Endothelial cell (in vitro differentiated cells): ENCODE measurements around the gene GCN1. TPM values are rescaled to one million over a fixed set of nuclear protein-coding genes. Genes with fewer than 3 reads are reported as not detected.
A peak's percentile ranks its signal among the peaks of the same experiment; 100 is the strongest.

Experiments used
- DNase-seq: peaks from one replicate; pipeline ENCODE4 v3.0.0; 2021; ENCODE audit warnings: low spot score
- H3K27ac Mint-ChIP-seq: one replicate; pipeline ENCODE4 v1.8.0; 2021; ENCODE audit warnings: mixed read lengths, inconsistent platforms; ENCODE audit not compliant: unreplicated experiment
- H3K27me3 Mint-ChIP-seq: one replicate; pipeline ENCODE4 v1.8.0; 2021; ENCODE audit warnings: mild to moderate bottlenecking, moderate library complexity, mixed read lengths, inconsistent platforms; ENCODE audit not compliant: unreplicated experiment
- H3K36me3 Mint-ChIP-seq: one replicate; pipeline ENCODE4 v1.8.0; 2021; ENCODE audit warnings: mild to moderate bottlenecking, low read depth, mixed read lengths, inconsistent platforms; ENCODE audit not compliant: unreplicated experiment
- H3K4me1 Mint-ChIP-seq: one replicate; pipeline ENCODE4 v1.8.0; 2021; ENCODE audit warnings: mild to moderate bottlenecking, mixed read lengths, inconsistent platforms; ENCODE audit not compliant: unreplicated experiment
- H3K4me3 Mint-ChIP-seq: one replicate; pipeline ENCODE4 v1.8.0; 2021; ENCODE audit warnings: mild to moderate bottlenecking, mixed read lengths, inconsistent platforms; ENCODE audit not compliant: unreplicated experiment
- H3K9me3 Mint-ChIP-seq: one replicate; pipeline ENCODE4 v1.8.0; 2021; ENCODE audit warnings: mixed read lengths, inconsistent platforms; ENCODE audit not compliant: unreplicated experiment
- total RNA-seq: library from RNA; stranded (reverse); fragmentation: NEBNext Ultra II Directional; extraction: Animal tissue kit (Norgen Biotek cat#: 25700); gene quantifications from one replicate; pipeline ENCODE4 v1.2.1, GENCODE V29; 2021; ENCODE audit not compliant: unreplicated experiment
- TF ChIP-seq, protein P1 (sequence below): fragments of 200-600 bp; sonication (generic); IDR thresholded peaks from one replicate; pipeline ENCODE4 v1.5.0; 2021; ENCODE audit warnings: antibody characterized with exemption; ENCODE audit not compliant: unreplicated experiment

GCN1 gene
- total RNA-seq, 1 donor from 2014 or later, result 54.0 TPM

DNA sequence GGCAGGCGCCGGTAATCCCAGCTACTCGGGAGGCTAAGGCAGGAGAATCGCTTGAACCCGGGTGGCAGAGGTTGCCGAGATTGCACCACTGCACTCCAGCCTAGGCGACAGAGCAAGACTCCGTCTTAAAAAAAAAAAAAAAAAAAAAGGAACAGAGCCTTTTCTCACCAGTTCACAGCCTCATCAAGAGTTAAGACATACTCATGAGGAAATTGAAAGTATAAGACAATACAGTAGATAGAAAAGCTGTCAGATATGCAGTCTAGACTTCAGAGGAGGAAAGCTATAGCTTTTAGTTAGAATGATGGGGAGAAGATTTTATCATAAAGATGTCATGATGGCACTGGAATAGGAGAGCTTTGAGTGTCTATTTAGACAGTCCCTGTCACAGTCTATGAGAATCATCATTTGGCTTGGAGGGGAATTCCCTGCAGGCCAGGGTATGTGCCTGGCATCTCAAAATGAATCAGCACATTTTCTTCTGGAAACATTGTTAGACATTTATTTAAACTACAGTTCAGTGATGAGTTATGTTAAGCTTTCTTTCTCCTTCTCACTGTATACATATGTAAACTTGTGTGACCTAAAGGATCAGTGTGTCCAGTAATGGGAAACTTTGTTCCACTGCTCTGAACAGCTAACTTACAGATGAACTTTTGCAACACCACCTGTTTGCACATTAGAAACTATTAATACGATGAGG is 75.1 kb downstream of the GCN1 start:
- TF ChIP-seq, protein P1, sequence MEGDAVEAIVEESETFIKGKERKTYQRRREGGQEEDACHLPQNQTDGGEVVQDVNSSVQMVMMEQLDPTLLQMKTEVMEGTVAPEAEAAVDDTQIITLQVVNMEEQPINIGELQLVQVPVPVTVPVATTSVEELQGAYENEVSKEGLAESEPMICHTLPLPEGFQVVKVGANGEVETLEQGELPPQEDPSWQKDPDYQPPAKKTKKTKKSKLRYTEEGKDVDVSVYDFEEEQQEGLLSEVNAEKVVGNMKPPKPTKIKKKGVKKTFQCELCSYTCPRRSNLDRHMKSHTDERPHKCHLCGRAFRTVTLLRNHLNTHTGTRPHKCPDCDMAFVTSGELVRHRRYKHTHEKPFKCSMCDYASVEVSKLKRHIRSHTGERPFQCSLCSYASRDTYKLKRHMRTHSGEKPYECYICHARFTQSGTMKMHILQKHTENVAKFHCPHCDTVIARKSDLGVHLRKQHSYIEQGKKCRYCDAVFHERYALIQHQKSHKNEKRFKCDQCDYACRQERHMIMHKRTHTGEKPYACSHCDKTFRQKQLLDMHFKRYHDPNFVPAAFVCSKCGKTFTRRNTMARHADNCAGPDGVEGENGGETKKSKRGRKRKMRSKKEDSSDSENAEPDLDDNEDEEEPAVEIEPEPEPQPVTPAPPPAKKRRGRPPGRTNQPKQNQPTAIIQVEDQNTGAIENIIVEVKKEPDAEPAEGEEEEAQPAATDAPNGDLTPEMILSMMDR, result no peak
- Mint-ChIP-seq H3K9me3 (no peaks in the 10 kb centered on the region), H3K4me3 (no peak overlapping the region), H3K4me1 (peaks cover 45% of the 10 kb centered on the region), H3K27ac (peak overlapping the region; percentile 37), H3K36me3 (peaks cover 23% of the 10 kb centered on the region), H3K27me3 (peaks cover 19% of the 10 kb centered on the region)
- DNase-seq, result no peak

DNA sequence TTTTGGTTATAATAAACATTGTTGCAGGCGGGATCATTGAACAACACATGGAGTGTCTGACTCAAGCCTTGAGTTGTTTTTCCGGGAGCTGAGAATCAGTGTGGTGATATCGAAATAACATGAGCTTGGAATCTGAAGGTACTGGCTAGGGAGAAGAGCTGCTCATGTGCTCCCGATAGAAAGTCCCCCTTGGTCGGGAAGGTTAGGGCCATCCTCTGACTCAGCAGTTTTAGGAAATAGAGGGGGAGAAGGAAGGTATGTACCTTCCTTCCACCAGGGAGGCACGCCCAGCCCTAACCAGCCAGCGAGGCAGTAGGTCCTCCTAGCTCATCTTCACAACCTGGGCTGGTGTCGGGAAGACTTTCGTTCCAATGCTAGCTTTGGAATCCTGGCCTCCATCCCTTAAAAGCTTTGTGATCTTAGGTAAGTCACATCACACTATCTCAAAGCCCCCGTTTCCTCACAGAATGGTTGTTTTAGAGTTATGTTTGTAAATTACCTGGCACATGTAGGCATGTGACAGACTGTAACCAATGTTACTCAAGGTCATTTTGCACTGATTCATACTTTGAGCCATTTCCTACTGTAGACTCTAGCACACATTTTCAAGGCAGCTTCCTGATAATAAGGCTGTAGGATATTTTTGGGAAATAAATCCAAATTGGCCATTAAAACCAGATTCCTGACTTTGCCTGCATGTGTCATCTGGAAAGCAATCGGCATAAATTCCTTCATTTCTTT is 76.0 kb downstream of the GCN1 start:
- H3K27me3 Mint-ChIP-seq, result peaks cover 19% of the 10 kb centered on the region
- peak overlapping the region; percentile 98 for H3K4me3 Mint-ChIP-seq
- peaks cover 27% of the 10 kb centered on the region for H3K36me3 Mint-ChIP-seq
- H3K27ac Mint-ChIP-seq, result peak overlapping the region; percentile 70
- DNase-seq, result no peak
- TF ChIP-seq, protein P1, result no peak
- H3K9me3 Mint-ChIP-seq, result no peaks in the 10 kb centered on the region
- H3K4me1 Mint-ChIP-seq, result peaks cover 48% of the 10 kb centered on the region

DNA sequence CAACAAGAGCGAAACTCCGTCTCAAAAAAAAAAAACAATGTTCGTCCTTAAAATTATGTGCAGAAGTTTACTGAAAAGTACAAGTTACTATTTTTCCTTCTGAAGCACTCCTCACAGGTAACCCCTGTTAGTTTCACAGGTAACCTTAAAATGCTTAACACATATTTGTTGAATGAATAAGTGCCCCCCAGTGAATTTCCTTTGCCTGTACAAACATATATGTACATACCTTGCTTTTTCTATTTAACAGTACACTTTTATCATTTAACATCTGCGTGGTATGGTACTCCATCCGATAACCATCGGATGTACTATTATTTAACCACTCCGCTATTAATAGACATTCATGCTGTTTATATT is 76.6 kb downstream of the GCN1 start:
- Mint-ChIP-seq H3K36me3 (peaks cover 30% of the 10 kb centered on the region), H3K9me3 (no peaks in the 10 kb centered on the region), H3K27me3 (peaks cover 19% of the 10 kb centered on the region), H3K4me3 (peak overlapping the region; percentile 98), H3K27ac (peak overlapping the region; percentile 85), H3K4me1 (peaks cover 48% of the 10 kb centered on the region)
- TF ChIP-seq, protein P1, result no peak
- DNase-seq, result no peak

DNA sequence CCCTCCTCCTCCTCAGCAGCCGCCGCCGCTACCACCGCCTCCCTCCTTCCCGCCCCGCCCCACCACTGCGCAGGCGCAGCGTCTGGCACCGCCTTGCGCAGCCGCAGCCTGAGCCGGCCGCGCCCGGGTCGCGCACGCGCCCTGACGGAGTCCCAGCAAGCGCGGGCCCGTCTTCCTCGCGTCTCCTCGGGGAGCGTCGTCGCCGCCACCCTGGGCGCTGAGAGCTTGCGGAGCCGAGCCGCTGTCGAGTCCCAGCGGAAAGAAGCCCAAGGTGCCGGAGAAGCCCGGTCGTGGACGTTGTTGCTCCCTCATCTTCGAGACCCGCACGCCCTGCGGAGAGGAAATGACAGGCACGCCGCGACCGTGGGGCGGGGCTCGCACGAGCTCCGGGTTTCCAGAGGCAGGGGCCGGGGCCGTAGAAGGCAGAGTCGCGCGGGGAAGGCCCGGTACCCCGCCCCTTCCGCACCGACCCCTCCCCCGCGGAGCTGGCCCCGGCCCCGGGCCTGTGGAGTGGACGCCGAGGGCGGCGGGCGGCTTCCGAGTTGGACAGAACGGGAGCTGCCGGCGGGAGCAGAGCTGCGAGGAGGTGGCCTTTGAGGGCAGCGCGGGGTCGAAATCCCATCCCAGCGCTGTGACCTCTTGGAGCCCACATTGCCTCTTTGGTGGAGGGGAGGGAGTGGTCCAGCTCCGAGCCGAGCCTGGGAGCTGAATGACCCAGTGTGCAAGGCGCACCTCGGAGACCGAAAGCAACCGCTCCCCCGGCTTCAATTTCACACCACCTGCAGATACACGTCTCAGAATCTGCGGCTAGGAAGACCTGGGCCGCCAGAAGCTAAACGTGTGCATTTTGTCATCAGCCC is 77.5 kb downstream of the GCN1 start:
- Mint-ChIP-seq H3K4me3 (peak overlapping the region; percentile 98), H3K36me3 (peaks cover 30% of the 10 kb centered on the region), H3K9me3 (no peaks in the 10 kb centered on the region), H3K4me1 (peaks cover 50% of the 10 kb centered on the region), H3K27ac (peak overlapping the region; percentile 85), H3K27me3 (peaks cover 17% of the 10 kb centered on the region)
- TF ChIP-seq, protein P1, result no peak
- DNase-seq, result peak; percentile 99
